IMR-90 (cell line): ENCODE results near the gene ROBO4.

Source experiments
- BHLHE40 ChIP-seq: fragments of 150-350 bp; IDR thresholded peaks from 2 replicates; pipeline ENCODE4 v1.6.1; 2016; ENCODE audit warnings: mild to moderate bottlenecking, low read depth, low read length
- CEBPB ChIP-seq: IDR thresholded peaks from 2 replicates; pipeline ENCODE4 v1.6.1; 2012; ENCODE audit warnings: low read depth, low read length, improper control_type of control experiment
- CHD1 ChIP-seq: IDR thresholded peaks from 2 replicates; pipeline ENCODE4 v1.6.1; 2012; ENCODE audit warnings: low read depth, low read length, improper control_type of control experiment
- CTCF ChIP-seq: conservative IDR thresholded peaks from 2 replicates; pipeline ENCODE4 v1.5.1; 2012; ENCODE audit warnings: mild to moderate bottlenecking, low read depth, low read length, improper control_type of control experiment
- ELK1 ChIP-seq: fragments of 150-350 bp; IDR thresholded peaks from 2 replicates; pipeline ENCODE4 v1.6.1; 2016; ENCODE audit warnings: low read depth, mild to moderate bottlenecking, low read length, moderate library complexity, borderline replicate concordance
- FOS ChIP-seq: fragments of 150-350 bp; IDR thresholded peaks from 2 replicates; pipeline ENCODE4 v1.6.1; 2016; ENCODE audit warnings: low read depth, low read length
- MAFK ChIP-seq: IDR thresholded peaks from 2 replicates; pipeline ENCODE4 v1.6.1; 2012; ENCODE audit warnings: low read depth, low read length, improper control_type of control experiment
- MXI1 ChIP-seq: IDR thresholded peaks from 2 replicates; pipeline ENCODE4 v1.6.1; 2012; ENCODE audit warnings: low read depth, mild to moderate bottlenecking, low read length, moderate library complexity, borderline replicate concordance
- POLR2A ChIP-seq: IDR thresholded peaks from 2 replicates; pipeline ENCODE4 v1.6.1; 2012; ENCODE audit warnings: mild to moderate bottlenecking, low read depth, low read length
- RAD21 ChIP-seq: IDR thresholded peaks from 2 replicates; pipeline ENCODE4 v1.6.1; 2012; ENCODE audit warnings: low read length, improper control_type of control experiment
- RCOR1 ChIP-seq: IDR thresholded peaks from 2 replicates; pipeline ENCODE4 v1.6.1; 2012; ENCODE audit warnings: mild to moderate bottlenecking, low read length, improper control_type of control experiment; ENCODE audit not compliant: insufficient replicate concordance
- RFX5 ChIP-seq: IDR thresholded peaks from 2 replicates; pipeline ENCODE4 v1.8.0; 2012; ENCODE audit warnings: low read depth, mild to moderate bottlenecking, low read length, moderate library complexity
- SMC3 ChIP-seq: fragments of 150-350 bp; IDR thresholded peaks from 2 replicates; pipeline ENCODE4 v1.6.1; 2016; ENCODE audit warnings: low read depth, mild to moderate bottlenecking, antibody characterized with exemption, low read length, moderate library complexity
- USF2 ChIP-seq: fragments of 150-350 bp; IDR thresholded peaks from 2 replicates; pipeline ENCODE4 v1.6.1; 2017; ENCODE audit warnings: mild to moderate bottlenecking, antibody characterized with exemption, low read length, low read depth

GRCh38 chr11:124891373-124891861 is 6.2 kb downstream of the ROBO4 start:
- TF ChIP-seq CTCF: 0 out of 2 replicates have a peak, but pooled peaks have one; percentile 16
- no peak for TF ChIP-seq SMC3
- no peak for TF ChIP-seq RFX5
- TF ChIP-seq RAD21: 0 out of 2 replicates have a peak, but pooled peaks have one; percentile 1
- no peak for TF ChIP-seq POLR2A
- no peak for TF ChIP-seq USF2
- no peak for TF ChIP-seq RCOR1
- no peak for TF ChIP-seq CEBPB
- no peak for TF ChIP-seq MAFK
- TF ChIP-seq CHD1: no peak
- no peak for TF ChIP-seq MXI1
- no peak for TF ChIP-seq FOS
- TF ChIP-seq BHLHE40: no peak
- TF ChIP-seq ELK1: no peak
